ENCODE measurements around the gene TNFRSF1A. TPM values are rescaled to one million over a fixed set of nuclear protein-coding genes. Genes with fewer than 3 reads are reported as not detected.

Gene TNFRSF1A
- total and polyA plus RNA-seq, 9 of the 15 experiments (the other 6 are each of a cell fraction or from before 2014, with no cell fraction given) = 0.76 to 43.5 (median 30.0) TPM

GRCh38 chr12:6327229-6328041 lies 14.4 kb downstream of the TNFRSF1A start:
- Histone ChIP-seq H3K4me3 (no peak overlapping the region), H2AFZ (ENCODE audit: low read depth, low read length) (no peak overlapping the region), H3K79me2 (ENCODE audit: control insufficient read depth, insufficient read depth, low read length) (no peaks in the 10 kb centered on the region), H3K4me2 (ENCODE audit: insufficient read depth, low read length) (no peak overlapping the region), H3K9me3 (replicated peaks; ENCODE audit: control insufficient read depth, insufficient read depth, low read depth, low read length) (no peaks in the 10 kb centered on the region), H3K27me3 (ENCODE audit: control insufficient read depth in 2 of 2, insufficient read depth in 2 of 2, low read length in 2 of 2) (no peaks in the 10 kb centered on the region), H3K27ac (ENCODE audit: extremely low read depth, low read depth, low read length) (no peak overlapping the region), H4K20me1 (replicated peaks; ENCODE audit: control insufficient read depth, insufficient read depth, low read length) (no peaks in the 10 kb centered on the region), H3K9me1 (ENCODE audit: control insufficient read depth, insufficient read depth, low read length) (no peaks in the 10 kb centered on the region), H3K36me3 (ENCODE audit: control insufficient read depth, insufficient read depth, low read length) (peaks cover 36% of the 10 kb centered on the region; the same call in 2 of the 3 replicates), H3K4me1 (replicated peaks in 1 of 2; ENCODE audit: control insufficient read depth in 2 of 2, insufficient read depth in 2 of 2, low read length in 2 of 2) (peaks cover 16 to 19% of the 10 kb centered on the region in 2 experiments; a peak in 4 of 5 replicates), H3K9ac (ENCODE audit: insufficient read depth in 1 of 2, low read depth in 2 of 2, low read length in 2 of 2) (no peak overlapping the region)
- ChIA-PET CTCF (ENCODE audit: low intra/inter-chr PET ratio) (interaction anchor here (1.9 kb wide), 1 partner anchor 138 kb away, joined by 9 read pairs; no protein-coding TSS in a partner anchor), POLR2A (interaction anchor here (0.6 to 3.3 kb wide), 4 partner anchors 10 to 133 kb away, joined by 3 to 38 read pairs (median 3); no protein-coding TSS in a partner anchor)
- peak; percentile 69 for TF ChIP-seq POLR2G (IDR thresholded peaks at IDR 0.05; ENCODE audit: low read depth, low read length)
- TF ChIP-seq RERE (CRISPR knock-in tag; IDR thresholded peaks at IDR 0.05; ENCODE audit: borderline replicate concordance) = no peak
- peak; percentile 32; the same call in 1 of the 2 replicates for TF ChIP-seq SUPT5H (IDR thresholded peaks at IDR 0.05)
- TF ChIP-seq CEBPG (CRISPR knock-in tag; IDR thresholded peaks at IDR 0.05) = no peak
- TF ChIP-seq CEBPG (tag; conservative IDR thresholded peaks at IDR 0.05 in 1 of 2, IDR thresholded peaks at IDR 0.05 in 1 of 2) = no peak
- no peak for TF ChIP-seq NFXL1 (CRISPR knock-in tag; IDR thresholded peaks at IDR 0.05)
- no peak for TF ChIP-seq KAT8 (IDR thresholded peaks at IDR 0.05; ENCODE audit: low read depth)
- TF ChIP-seq POLR2A (conservative IDR thresholded peaks at IDR 0.05) = 0 out of 2 replicates have a peak, but pooled peaks have one; percentile 4
- peak; percentile 65; the same call in 1 of the 2 replicates for TF ChIP-seq POLR2AphosphoS2 (IDR thresholded peaks at IDR 0.05; ENCODE audit: low read length)
- TF ChIP-seq MYNN (IDR thresholded peaks at IDR 0.05) = 0 out of 2 replicates have a peak, but pooled peaks have one; percentile 28
- TF ChIP-seq MYNN (CRISPR knock-in tag; IDR thresholded peaks at IDR 0.05) = no peak
- no peak for TF ChIP-seq LEF1 (IDR thresholded peaks at IDR 0.05)
- peak; percentile 8; the same call in 1 of the 2 replicates for TF ChIP-seq POLR2AphosphoS5 (IDR thresholded peaks at IDR 0.05; ENCODE audit: control insufficient read depth, insufficient read depth, low read depth, low read length)
- no peak for TF ChIP-seq RFX1 (IDR thresholded peaks at IDR 0.05)
- no peak for TF ChIP-seq RBM39 (optimal IDR thresholded peaks at IDR 0.05; ENCODE audit: low read depth, low read length)
- FAIRE-seq = no peak
- ATAC-seq = peak; percentile 10
- 81% methylated on average over 17 of the region's 33 CpGs for WGBS (ENCODE audit: insufficient coverage, low coverage, missing lambda C conversion rate)
- intact Hi-C loops (cut with micrococcal nuclease) (loop anchor here (5.0 to 10.0 kb wide), 2 partner anchors 95 to 207 kb away; partner anchors contain the start of gene GAPDH), in situ Hi-C loops (cut with MboI) (no loop called here)
- BruUV-seq (replicated peaks) = no TSS peak
- DNase-seq (ENCODE audit: extremely low read depth in 1 of 4, low spot score in 3 of 4) = no peak

All from K562 (cell line).